ENCODE data around the gene ALPL. TPM values are rescaled to one million over a fixed set of nuclear protein-coding genes. Genes with fewer than 3 reads are reported as not detected.

ALPL gene
- total and polyA plus RNA-seq, 2 of the 4 experiments (the other 2 are of a cell fraction): 0.54 to 2.2 TPM

- Histone ChIP-seq H3K27ac (ENCODE audit: insufficient read depth, low read length) (no peak overlapping the region), H3K9me1 (ENCODE audit: insufficient read depth, low read length) (no peaks in the 10 kb centered on the region), H2BK120ac (ENCODE audit: low read depth, low read length) (no peak overlapping the region), H4K5ac (ENCODE audit: low read depth, low read length) (no peak overlapping the region), H3K56ac (ENCODE audit: extremely low read depth, insufficient read depth, low read length) (no peak overlapping the region), H2AK5ac (ENCODE audit: low read depth, low read length) (no peak overlapping the region), H2AFZ (replicated peaks; ENCODE audit: low read length, poor library complexity) (no peak overlapping the region), H3K9me3 (ENCODE audit: control insufficient read depth, insufficient read depth, low read length) (no peaks in the 10 kb centered on the region), H3K4me1 (ENCODE audit: control insufficient read depth, insufficient read depth, low read length) (no peaks in the 10 kb centered on the region), H2BK20ac (ENCODE audit: low read depth, low read length) (no peak overlapping the region), H3K79me1 (ENCODE audit: low read depth in 1 of 2, low read length in 2 of 2) (no peaks in the 10 kb centered on the region), H3K4me2 (ENCODE audit: low read depth, low read length) (no peak overlapping the region), H2BK15ac (ENCODE audit: low read depth, low read length) (no peak overlapping the region), H3K27me3 (ENCODE audit: control insufficient read depth, insufficient read depth, low read length) (peaks cover 30% of the 10 kb centered on the region), H3K4me3 (ENCODE audit: insufficient read depth, low read depth, low read length) (no peak overlapping the region), H2AK9ac (replicated peaks; ENCODE audit: low read depth, low read length, poor library complexity) (no peak overlapping the region), H3K4ac (ENCODE audit: low read depth, low read length) (no peak overlapping the region), H3K23ac (ENCODE audit: low read depth, low read length) (no peak overlapping the region), H4K91ac (ENCODE audit: insufficient read depth, low read depth, low read length) (no peak overlapping the region), H3K9ac (ENCODE audit: low read depth, low read length) (no peak overlapping the region), H3K18ac (ENCODE audit: low read depth, low read length) (no peak overlapping the region), H3K14ac (replicated peaks; ENCODE audit: low read depth, low read length) (no peak overlapping the region), H4K20me1 (ENCODE audit: insufficient read depth, low read length) (no peaks in the 10 kb centered on the region; the same call in 1 of the 2 replicates), H2BK5ac (ENCODE audit: low read depth, low read length, poor library complexity, severe bottlenecking) (no peak overlapping the region), H3K36me3 (ENCODE audit: control insufficient read depth, insufficient read depth, low read length) (no peaks in the 10 kb centered on the region), H4K8ac (ENCODE audit: low read depth in 2 of 2, low read length in 2 of 2) (no peak overlapping the region)
- 68% methylated on average over 12 of the region's 15 CpGs; no CpG with 5 or more reads in 1 of the 2 experiments for WGBS, 2 experiments (ENCODE audit: extremely low coverage in 2 of 2, insufficient read length in 1 of 2)
- DNase-seq (no peak), ATAC-seq (ENCODE audit: low read depth) (no peak)
- ChIA-PET POLR2A (ENCODE audit: unreplicated experiment) (no interaction called here), CTCF (no interaction called here)
- no peak for TF ChIP-seq POLR2A (IDR thresholded peaks at IDR 0.05; ENCODE audit: low read depth, low read length)
- TF ChIP-seq BHLHE40 (IDR thresholded peaks at IDR 0.05; ENCODE audit: low read depth, low read length): no peak
- TF ChIP-seq, protein P1, sequence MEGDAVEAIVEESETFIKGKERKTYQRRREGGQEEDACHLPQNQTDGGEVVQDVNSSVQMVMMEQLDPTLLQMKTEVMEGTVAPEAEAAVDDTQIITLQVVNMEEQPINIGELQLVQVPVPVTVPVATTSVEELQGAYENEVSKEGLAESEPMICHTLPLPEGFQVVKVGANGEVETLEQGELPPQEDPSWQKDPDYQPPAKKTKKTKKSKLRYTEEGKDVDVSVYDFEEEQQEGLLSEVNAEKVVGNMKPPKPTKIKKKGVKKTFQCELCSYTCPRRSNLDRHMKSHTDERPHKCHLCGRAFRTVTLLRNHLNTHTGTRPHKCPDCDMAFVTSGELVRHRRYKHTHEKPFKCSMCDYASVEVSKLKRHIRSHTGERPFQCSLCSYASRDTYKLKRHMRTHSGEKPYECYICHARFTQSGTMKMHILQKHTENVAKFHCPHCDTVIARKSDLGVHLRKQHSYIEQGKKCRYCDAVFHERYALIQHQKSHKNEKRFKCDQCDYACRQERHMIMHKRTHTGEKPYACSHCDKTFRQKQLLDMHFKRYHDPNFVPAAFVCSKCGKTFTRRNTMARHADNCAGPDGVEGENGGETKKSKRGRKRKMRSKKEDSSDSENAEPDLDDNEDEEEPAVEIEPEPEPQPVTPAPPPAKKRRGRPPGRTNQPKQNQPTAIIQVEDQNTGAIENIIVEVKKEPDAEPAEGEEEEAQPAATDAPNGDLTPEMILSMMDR (conservative IDR thresholded peaks at IDR 0.05; ENCODE audit: low read depth, low read length): no peak
- TF ChIP-seq SMC3 (IDR thresholded peaks at IDR 0.05; ENCODE audit: low read depth, low read length): no peak
- TF ChIP-seq MXI1 (IDR thresholded peaks at IDR 0.05; ENCODE audit: borderline replicate concordance, low read depth, low read length): no peak
- TF ChIP-seq RAD21 (IDR thresholded peaks at IDR 0.05; ENCODE audit: low read length): no peak
- no peak for TF ChIP-seq ELK1 (IDR thresholded peaks at IDR 0.05; ENCODE audit: borderline replicate concordance, low read depth, low read length)
- TF ChIP-seq MAZ (IDR thresholded peaks at IDR 0.05; ENCODE audit: borderline replicate concordance, low read depth, low read length): no peak
- TF ChIP-seq, protein P2, sequence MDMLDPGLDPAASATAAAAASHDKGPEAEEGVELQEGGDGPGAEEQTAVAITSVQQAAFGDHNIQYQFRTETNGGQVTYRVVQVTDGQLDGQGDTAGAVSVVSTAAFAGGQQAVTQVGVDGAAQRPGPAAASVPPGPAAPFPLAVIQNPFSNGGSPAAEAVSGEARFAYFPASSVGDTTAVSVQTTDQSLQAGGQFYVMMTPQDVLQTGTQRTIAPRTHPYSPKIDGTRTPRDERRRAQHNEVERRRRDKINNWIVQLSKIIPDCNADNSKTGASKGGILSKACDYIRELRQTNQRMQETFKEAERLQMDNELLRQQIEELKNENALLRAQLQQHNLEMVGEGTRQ (IDR thresholded peaks at IDR 0.05; ENCODE audit: low read depth, low read length): no peak
- no peak for TF ChIP-seq MAFK (IDR thresholded peaks at IDR 0.05; ENCODE audit: low read depth, low read length)
- TF ChIP-seq CEBPB (IDR thresholded peaks at IDR 0.05; ENCODE audit: low read depth, low read length): no peak
- no peak for TF ChIP-seq RFX5 (IDR thresholded peaks at IDR 0.05; ENCODE audit: low read depth, low read length)
- TF ChIP-seq NFE2L2 (IDR thresholded peaks at IDR 0.05; ENCODE audit: low read depth, low read length): no peak
- TF ChIP-seq FOS (IDR thresholded peaks at IDR 0.05; ENCODE audit: low read depth, low read length): no peak
- TF ChIP-seq RCOR1 (IDR thresholded peaks at IDR 0.05; ENCODE audit: insufficient replicate concordance, low read length): no peak
- no peak for TF ChIP-seq CHD1 (IDR thresholded peaks at IDR 0.05; ENCODE audit: low read depth, low read length)
- in situ Hi-C loops (cut with MboI; ENCODE audit: low sequenced_read_pairs) (no loop called here), intact Hi-C loops (cut with micrococcal nuclease) (no loop called here), dilution Hi-C loops (cut with HindIII; ENCODE audit: low sequenced_read_pairs, unreplicated experiment) (no loop called here)
- BruUV-seq (replicated peaks): no TSS peak
Observed at GRCh38 chr1:21599402-21599801, 90.2 kb downstream of the ALPL start.

Data from IMR-90 (cell line).